Activated T-cell treated with anti-CD3 and anti-CD28 coated beads for 4 hours (primary cell): Measurements from ENCODE around the gene CDH6.

ENCODE experiments used
- DNase-seq: peaks from one replicate; pipeline ENCODE4 v3.0.0-alpha.2; 2020

Gene CDH6

DNA sequence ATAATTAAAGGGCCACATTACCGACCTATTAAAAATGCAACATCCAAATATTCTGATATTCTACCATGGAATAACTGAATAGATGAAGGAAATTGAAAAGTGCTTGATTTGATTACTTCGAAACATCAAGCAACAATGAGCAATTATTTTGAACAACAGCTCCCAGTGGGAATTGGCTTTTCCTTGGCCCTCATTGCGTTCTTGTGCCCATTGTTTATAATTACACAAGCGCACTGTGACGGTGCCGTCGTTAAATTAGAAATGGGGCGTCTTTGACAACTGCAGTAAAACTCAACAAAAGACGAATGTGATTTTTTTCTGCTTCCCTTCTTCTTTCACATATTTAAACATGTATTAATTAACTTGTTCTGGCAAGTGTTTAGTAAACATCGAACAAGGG, 61.6 kb downstream of the CDH6 start:
- no peak for DNase-seq

DNA sequence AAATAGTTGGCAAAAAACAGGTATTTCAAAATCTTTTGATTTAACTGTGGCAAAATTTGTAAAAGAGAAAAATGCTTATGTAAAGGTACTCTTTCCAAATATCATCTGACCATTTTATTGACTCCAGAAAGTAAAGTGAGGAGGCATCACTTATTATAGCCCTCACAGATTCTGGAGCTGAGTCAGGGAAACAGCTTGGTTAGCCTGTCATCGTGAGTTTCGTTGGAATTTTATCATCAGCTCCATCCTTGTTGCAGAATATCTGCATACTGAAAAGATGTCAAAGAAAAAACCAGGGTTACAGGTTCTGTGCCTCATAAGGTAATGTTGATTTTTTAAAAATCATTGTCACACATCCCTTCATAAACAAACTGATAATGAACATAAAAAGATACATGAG, 74.8 kb downstream of the CDH6 start:
- no peak for DNase-seq

- DNase-seq = no peak
These were observed 75.2 kb downstream of the CDH6 start for GRCh38 chr5:31268686-31269085.

GRCh38 chr5:31269259-31269658, 75.8 kb downstream of the CDH6 start:
- no peak for DNase-seq

DNA sequence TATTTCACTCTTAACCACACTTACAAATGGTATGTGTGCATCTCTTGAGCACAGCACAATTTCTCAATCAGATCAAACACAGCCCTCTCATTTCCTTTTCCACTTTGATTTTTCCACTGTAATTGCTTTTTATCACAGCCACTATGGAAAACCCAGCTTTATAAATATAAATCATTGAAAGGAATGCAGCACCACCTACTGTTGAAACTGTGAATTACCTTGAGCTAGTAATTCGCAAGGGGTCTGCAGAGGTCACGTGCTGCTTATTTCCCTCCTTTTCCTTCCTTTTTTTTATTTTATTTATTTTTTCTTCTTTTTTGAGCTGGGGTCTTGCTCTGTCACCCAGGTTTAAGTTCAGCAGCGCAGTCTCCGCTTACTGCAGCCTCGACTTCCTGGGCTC, 76.9 kb downstream of the CDH6 start:
- no peak for DNase-seq

DNA sequence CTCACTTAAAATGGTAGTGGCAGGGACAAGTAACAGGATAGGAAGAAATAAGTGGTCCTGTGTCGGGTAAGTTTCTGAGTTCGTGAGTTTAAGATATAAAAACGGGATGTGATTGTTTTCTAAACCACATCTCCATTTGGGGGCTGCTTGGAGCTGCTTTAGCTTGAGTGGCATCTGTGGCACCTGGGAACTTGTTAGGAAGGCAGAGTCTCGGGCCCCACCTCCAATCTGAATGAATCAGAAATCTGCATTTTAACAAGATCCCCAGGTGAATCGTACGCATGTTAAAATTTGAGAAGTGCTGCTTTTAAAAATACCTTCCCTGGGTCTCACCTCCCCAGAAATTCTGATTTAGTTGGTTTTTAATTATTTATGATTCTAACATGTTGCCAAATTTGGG, 78.1 kb downstream of the CDH6 start:
- DNase-seq = no peak

DNA sequence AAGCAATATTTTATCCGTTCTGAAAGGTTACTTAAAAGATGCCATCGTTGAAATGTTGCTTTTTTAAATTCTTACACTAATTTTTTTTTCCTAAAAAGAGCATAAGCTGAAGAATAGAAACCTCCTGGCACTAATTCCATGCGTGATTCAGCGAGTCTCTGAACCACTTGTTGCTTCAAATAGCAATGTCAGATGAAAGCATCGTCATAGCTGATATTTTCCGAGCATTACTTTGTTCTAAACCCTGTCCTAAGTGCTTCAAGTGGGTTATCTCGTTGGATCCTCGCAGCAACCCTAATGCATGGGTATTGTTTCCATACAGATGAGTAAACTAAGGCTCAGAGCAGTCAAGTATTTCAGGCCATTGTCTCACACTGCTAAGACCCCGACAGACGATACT, 79.7 kb downstream of the CDH6 start:
- DNase-seq = no peak

- no peak for DNase-seq
These were observed 80.3 kb downstream of the CDH6 start for GRCh38 chr5:31273631-31274378.

DNA sequence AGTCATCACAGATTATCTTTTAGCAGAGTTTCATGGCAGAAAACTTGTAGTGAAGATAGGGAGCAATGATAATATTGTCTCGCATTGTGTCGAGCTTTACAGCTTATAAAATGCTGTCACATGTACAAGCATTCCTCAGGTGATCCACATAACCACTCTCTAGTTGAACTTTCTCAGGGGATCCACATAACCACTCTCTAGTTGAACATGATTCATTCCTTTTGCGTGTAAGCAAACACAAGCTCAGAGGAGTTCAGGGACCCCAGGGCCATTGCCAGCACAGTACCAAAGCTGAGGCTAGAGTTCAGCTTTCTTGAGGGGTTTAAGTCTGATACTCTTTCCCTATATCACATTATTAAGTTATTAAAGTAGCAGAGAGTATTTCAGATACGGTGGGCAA, 86.7 kb downstream of the CDH6 start:
- no peak for DNase-seq

DNA sequence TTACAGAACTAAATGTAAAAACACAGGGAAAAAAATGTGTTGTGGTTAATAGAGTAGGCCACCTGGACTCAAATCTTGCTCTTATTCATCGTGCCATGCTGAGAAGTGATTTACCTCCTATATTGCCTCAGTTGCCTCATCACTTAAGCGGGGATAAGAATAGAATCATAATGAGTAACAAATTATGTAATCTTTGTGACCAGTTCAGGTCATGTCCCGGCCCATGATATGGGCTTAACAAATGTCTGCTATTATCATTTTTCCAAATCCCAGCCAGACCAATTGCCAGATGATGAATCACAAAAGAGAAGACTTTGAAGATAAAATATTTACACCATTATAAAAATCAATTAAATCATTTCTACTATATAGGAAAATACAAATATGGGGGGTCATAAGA, 89.8 kb downstream of the CDH6 start:
- DNase-seq = no peak

GRCh38 chr5:31285025-31285424, 91.5 kb downstream of the CDH6 start:
- DNase-seq = no peak

DNA sequence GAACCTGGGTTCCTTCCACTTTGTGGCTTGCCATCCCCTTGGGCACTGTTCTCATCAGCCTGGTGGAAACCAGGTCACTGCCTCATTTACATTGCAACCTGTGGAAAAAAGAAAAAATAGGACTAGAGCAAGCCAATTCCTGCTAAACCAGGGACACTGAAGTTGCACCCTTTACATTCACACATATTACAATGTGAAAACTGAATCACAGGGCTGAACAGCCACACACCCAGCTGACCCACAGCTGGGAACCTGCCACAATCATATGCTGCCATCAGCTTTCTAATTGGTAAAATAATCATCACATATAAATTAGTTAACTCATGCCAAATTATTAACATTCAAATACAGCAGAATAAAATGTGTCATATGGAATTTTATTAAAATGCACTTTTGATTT, 94.5 kb downstream of the CDH6 start:
- no peak for DNase-seq

DNA sequence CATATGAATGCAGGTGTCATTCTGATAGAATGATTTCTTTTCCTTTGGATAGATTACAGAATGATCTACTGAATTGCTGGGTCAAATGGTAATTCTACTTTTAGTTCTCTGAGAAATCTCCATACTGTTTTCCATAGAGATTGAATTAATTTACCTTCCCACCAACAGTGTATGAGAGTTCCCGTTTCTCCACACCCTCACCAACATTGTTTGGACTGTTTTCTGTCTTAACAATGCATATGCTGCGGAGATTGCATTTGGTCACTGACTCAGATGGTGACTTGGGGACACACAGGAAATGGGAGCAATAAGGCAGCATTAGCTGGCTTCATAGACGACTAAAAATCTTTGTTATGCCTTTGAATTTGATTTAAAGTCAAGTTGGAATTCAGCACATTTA, 95.9 kb downstream of the CDH6 start:
- no peak for DNase-seq

- DNase-seq = no peak
These were observed 97.9 kb downstream of the CDH6 start for GRCh38 chr5:31291323-31291854.

DNA sequence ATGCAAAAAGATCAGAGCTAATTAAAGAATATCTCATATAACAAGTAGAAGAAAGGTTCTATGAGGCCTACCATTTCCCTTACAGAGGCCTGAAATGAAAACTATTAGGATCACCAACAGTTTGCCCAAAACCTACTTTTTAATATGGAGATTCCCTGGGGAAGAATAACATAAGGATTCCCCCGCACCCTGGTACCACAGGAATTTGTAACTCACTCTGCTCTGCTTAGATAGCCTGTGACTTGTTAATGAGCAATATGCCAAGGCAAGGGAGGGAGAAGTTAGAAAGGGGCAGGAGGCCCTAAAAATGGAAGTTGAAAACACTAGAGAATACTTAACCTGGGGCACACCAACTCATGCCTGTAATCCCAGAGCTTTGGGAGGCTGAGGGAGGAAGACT, 107.0 kb downstream of the CDH6 start:
- DNase-seq = no peak

GRCh38 chr5:31301833-31302232, 108.3 kb downstream of the CDH6 start:
- DNase-seq = no peak

DNA sequence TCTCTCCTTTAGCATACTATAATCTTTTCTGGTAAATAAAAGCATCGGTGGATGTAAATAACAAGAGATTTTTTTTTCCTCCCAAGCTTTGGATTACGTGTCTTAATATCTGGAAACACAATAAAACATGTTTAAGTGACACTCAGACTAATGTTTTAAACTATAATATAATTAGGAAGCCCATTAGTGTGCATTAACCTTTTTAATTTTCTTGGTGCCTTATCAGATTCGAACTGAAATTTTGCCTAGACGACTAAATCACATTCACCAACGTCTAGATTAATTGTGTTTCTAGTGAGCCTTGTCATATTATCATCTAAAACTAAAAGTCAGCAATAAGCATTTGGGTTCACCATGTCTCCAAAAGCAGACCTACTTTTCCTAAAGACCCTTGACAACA, 110.2 kb downstream of the CDH6 start:
- DNase-seq = no peak

- no peak for DNase-seq
These were observed 124.2 kb downstream of the CDH6 start for GRCh38 chr5:31317665-31318064.

GRCh38 chr5:31319335-31319734, 125.8 kb downstream of the CDH6 start:
- DNase-seq = no peak

GRCh38 chr5:31322946-31323345, 129.5 kb downstream of the CDH6 start:
- DNase-seq = no peak

- no peak for DNase-seq
These were observed 131.4 kb downstream of the CDH6 start for GRCh38 chr5:31324842-31325241.

DNA sequence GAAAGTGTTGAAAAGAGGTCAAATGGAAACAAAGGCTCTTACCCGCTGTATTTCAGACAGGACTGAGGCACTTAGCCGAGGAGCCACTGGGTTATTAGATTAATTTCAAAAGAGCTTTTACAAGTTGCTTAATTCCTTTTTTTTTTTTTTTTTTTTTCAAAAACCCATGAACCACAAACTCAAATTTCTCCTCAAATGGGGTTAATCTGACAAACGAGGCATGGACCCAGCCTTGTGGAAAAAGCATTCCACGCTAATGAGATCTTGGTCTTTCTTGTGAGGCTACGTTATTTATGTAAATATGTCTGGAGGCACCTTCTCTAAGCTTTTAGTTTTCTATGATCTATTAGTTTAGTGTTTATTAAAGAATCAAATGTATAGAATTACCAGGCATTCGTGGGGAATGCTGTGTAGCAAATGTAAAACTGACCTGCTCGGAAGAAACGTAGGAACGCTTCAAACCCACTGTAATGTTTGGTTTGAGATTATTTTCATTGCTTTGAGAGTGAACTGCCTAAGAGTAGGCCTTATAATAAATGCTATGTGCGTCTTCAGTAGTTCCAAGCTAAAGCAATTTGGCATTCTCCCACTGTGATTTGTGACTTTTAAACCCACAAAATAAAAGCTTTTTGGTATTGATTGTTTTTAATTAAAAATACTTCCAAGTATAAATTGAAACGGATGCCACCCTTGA, 134.7 kb downstream of the CDH6 start:
- no peak for DNase-seq

- no peak for DNase-seq
These were observed 136.2 kb downstream of the CDH6 start for GRCh38 chr5:31329715-31330114.

DNA sequence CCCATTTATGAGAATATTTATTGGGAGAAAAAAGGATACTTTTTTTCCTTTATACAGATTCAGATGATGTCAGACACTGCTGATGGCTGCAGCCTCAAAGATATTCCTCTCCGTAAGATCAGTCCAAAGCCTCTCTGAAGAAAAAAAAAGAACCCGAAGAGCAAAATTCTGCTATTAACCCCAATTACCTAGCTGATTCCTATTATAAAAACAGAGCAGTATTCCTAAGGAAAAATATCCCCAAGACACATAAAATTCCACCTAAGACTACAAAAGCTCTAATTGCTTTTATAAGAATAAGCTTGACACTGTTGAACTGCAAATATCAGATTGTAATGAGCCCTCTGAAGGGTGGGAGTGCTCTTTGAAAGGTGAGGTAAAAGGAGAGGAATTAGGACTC, 138.7 kb downstream of the CDH6 start:
- no peak for DNase-seq

DNA sequence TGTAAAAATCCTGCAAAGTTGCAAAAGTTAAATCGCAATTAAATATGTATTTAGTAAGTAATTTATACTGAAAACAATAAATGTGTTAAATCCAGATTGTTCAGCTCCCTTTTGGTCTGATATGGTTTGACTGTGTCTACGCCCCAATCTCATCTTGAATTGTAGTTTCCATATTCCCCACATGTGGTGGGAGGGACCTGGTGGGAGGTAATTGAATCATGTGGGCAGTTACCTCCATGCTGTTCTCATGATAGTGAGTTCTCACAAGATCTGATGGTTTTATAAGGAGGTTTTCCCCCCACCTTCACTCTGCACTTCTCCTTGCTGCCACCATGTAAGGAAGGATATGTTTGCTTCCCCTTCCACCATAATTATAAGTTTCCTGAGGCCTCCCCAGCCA, 140.0 kb downstream of the CDH6 start:
- no peak for DNase-seq
